Activated CD8-positive, alpha-beta T cell treated with anti-CD3 and anti-CD28 coated beads for 36 hours (primary cell): ENCODE results near the gene PML. TPM values are rescaled to one million over a fixed set of nuclear protein-coding genes. Genes with fewer than 3 reads are reported as not detected.

Source experiments
- ATAC-seq: fragments of 200-7000 bp; cut with Tn5 transposase; one replicate; pipeline ENCODE4 v1.10.0; 2021; ENCODE audit warnings: mild to moderate bottlenecking, moderate library complexity
- CTCF ChIA-PET: fragments of 350-600 bp; sonication (Branson Sonifier 250); formaldehyde crosslinking; loops from one replicate; lab custom pipeline; 2021; ENCODE audit warnings: antibody characterized with exemption; lab: Charles Lee
- POLR2A ChIA-PET: fragments of 350-600 bp; sonication (Branson Sonifier 250); formaldehyde crosslinking; loops from one replicate; lab custom pipeline; 2021; ENCODE audit warnings: antibody characterized with exemption; lab: Charles Lee
- DNase-seq: peaks from one replicate; pipeline ENCODE4 v3.0.0-alpha.2; 2020
- H3K27ac Mint-ChIP-seq: one replicate; pipeline ENCODE4 v1.8.0; 2021; ENCODE audit warnings: mild to moderate bottlenecking, mixed read lengths
- H3K27me3 Mint-ChIP-seq: one replicate; pipeline ENCODE4 v1.8.0; 2021; ENCODE audit warnings: mixed read lengths
- H3K36me3 Mint-ChIP-seq: one replicate; pipeline ENCODE4 v1.8.0; 2021; ENCODE audit warnings: low read depth, mixed read lengths
- H3K4me1 Mint-ChIP-seq: one replicate; pipeline ENCODE4 v1.8.0; 2021; ENCODE audit warnings: low read depth, mixed read lengths
- H3K4me3 Mint-ChIP-seq: one replicate; pipeline ENCODE4 v1.8.0; 2021; ENCODE audit warnings: mild to moderate bottlenecking, moderate library complexity, mixed read lengths
- H3K9me3 Mint-ChIP-seq: one replicate; pipeline ENCODE4 v1.8.0; 2021; ENCODE audit warnings: mixed read lengths
- intact Hi-C: fragments of 100-400 bp; cut with micrococcal nuclease; formaldehyde crosslinking; loops from one replicate; pipeline ENCODE4 v1.10.0; 2022
- total RNA-seq, 2 experiments: library from RNA; stranded (reverse); gene quantifications; one replicate each; pipeline ENCODE4 v1.2.3, GENCODE V29; 2021
- TF ChIP-seq, protein P1 (sequence below): fragments of 200-600 bp; IDR thresholded peaks from one replicate; pipeline ENCODE4 v1.8.0; 2022; ENCODE audit warnings: antibody characterized with exemption, mild to moderate bottlenecking

The PML gene
- total RNA-seq, 2 experiments from 2014 or later = 48.8 to 49.6 TPM

- H3K4me1 Mint-ChIP-seq = peaks cover 30% of the 10 kb centered on the region
- H3K9me3 Mint-ChIP-seq = no peaks in the 10 kb centered on the region
- DNase-seq (no peak), ATAC-seq (no peak)
- no peaks in the 10 kb centered on the region for H3K27me3 Mint-ChIP-seq
- TF ChIP-seq, protein P1, sequence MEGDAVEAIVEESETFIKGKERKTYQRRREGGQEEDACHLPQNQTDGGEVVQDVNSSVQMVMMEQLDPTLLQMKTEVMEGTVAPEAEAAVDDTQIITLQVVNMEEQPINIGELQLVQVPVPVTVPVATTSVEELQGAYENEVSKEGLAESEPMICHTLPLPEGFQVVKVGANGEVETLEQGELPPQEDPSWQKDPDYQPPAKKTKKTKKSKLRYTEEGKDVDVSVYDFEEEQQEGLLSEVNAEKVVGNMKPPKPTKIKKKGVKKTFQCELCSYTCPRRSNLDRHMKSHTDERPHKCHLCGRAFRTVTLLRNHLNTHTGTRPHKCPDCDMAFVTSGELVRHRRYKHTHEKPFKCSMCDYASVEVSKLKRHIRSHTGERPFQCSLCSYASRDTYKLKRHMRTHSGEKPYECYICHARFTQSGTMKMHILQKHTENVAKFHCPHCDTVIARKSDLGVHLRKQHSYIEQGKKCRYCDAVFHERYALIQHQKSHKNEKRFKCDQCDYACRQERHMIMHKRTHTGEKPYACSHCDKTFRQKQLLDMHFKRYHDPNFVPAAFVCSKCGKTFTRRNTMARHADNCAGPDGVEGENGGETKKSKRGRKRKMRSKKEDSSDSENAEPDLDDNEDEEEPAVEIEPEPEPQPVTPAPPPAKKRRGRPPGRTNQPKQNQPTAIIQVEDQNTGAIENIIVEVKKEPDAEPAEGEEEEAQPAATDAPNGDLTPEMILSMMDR = no peak
- peaks cover 8% of the 10 kb centered on the region for H3K36me3 Mint-ChIP-seq
- H3K27ac Mint-ChIP-seq = no peak overlapping the region
- intact Hi-C loops = no loop called here
- ChIA-PET CTCF (interaction anchor here (1.5 to 11.4 kb wide), 2 partner anchors 11 to 62 kb away, joined by 5 to 106 read pairs; no protein-coding TSS in a partner anchor), POLR2A (no interaction called here)
- no peak overlapping the region for H3K4me3 Mint-ChIP-seq
Measured at GRCh38 chr15:73986776-73987056, 7.8 kb upstream of the PML start.

GRCh38 chr15:73987250-73987649 lies 7.3 kb upstream of the PML start:
- POLR2A ChIA-PET = no interaction called here
- H3K27me3 Mint-ChIP-seq = no peaks in the 10 kb centered on the region
- intact Hi-C loops = no loop called here

GRCh38 chr15:73987681-73988444 lies 6.7 kb upstream of the PML start:
- H3K27ac Mint-ChIP-seq = no peak overlapping the region
- H3K36me3 Mint-ChIP-seq = peaks cover 8% of the 10 kb centered on the region

More at GRCh38 chr15:73987250-73987649, 7.3 kb upstream of the PML start:
- no peaks in the 10 kb centered on the region for H3K9me3 Mint-ChIP-seq
- CTCF ChIA-PET = interaction anchor here (11.4 kb wide), 1 partner anchor 11 kb away, joined by 106 read pairs; no protein-coding TSS in a partner anchor
- H3K27ac Mint-ChIP-seq = no peak overlapping the region
- H3K36me3 Mint-ChIP-seq = peaks cover 8% of the 10 kb centered on the region
- no peak overlapping the region for H3K4me3 Mint-ChIP-seq
- TF ChIP-seq, protein P1 = no peak
- ATAC-seq (no peak), DNase-seq (no peak)
- peaks cover 25% of the 10 kb centered on the region for H3K4me1 Mint-ChIP-seq

DNA sequence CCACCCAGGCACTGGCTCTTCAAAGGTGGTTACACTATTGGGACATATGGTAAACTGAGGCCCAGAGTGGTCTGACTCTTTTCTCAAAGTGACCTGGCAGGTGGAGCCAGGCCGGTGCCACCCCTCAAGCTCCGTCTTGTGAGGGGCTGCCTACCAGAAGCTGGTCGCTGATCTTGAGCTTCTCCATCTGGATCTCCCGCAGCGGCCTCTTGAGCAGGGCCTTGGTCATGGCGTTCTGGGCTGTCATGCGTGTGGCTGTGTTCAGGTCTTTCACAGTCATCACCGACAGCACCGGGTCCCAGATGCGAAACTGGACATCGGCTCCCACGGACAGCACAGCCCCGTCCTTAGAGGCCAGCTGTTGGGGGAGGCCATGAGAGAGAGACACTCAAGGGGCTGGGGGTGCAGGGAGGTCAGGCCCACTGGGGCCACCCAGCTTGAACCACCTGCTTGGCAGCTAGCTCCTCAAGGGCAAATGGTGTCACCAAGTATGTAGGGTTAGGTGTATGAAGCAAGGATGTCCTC lies 6.0 kb upstream of the PML start:
- Mint-ChIP-seq H3K27ac (no peak overlapping the region), H3K9me3 (no peaks in the 10 kb centered on the region), H3K4me1 (peaks cover 27% of the 10 kb centered on the region), H3K36me3 (peaks cover 8% of the 10 kb centered on the region), H3K4me3 (no peak overlapping the region), H3K27me3 (no peaks in the 10 kb centered on the region)
- POLR2A ChIA-PET = no interaction called here
- intact Hi-C loops = no loop called here
- CTCF ChIA-PET = interaction anchor here (11.4 kb wide), 1 partner anchor 13 kb away, joined by 106 read pairs; no protein-coding TSS in a partner anchor
- TF ChIP-seq, protein P1 = no peak
- DNase-seq (no peak), ATAC-seq (no peak)

More at GRCh38 chr15:73987681-73988444, 6.7 kb upstream of the PML start:
- POLR2A ChIA-PET = no interaction called here
- intact Hi-C loops = no loop called here
- Mint-ChIP-seq H3K27me3 (no peaks in the 10 kb centered on the region), H3K9me3 (no peaks in the 10 kb centered on the region), H3K4me3 (no peak overlapping the region), H3K4me1 (peaks cover 25% of the 10 kb centered on the region)
- TF ChIP-seq, protein P1 = no peak
- CTCF ChIA-PET = interaction anchor here (11.4 kb wide), 1 partner anchor 12 kb away, joined by 106 read pairs; no protein-coding TSS in a partner anchor
- DNase-seq (no peak), ATAC-seq (no peak)
